Common myeloid progenitor, CD34-positive (primary cell): ENCODE results near the gene RAI14.

ENCODE experiments used
- CTCF ChIA-PET: fragments of 350-600 bp; sonication (Branson Sonifier 250); formaldehyde crosslinking; loops from one replicate; lab custom pipeline; 2021; ENCODE audit warnings: antibody characterized with exemption; lab: Charles Lee
- POLR2A ChIA-PET: fragments of 350-600 bp; sonication (Branson Sonifier 250); formaldehyde crosslinking; loops from one replicate; lab custom pipeline; 2021; ENCODE audit warnings: antibody characterized with exemption; lab: Charles Lee
- DNase-seq, 3 donors: peaks; one replicate each; pipeline versions ENCODE4 v3.0.0 to v3.0.0-alpha.2; 2013
- H3K27ac ChIP-seq, 2 experiments: 1 replicate in 1 of 2; 2 replicates in 1 of 2; pipeline ENCODE4 v1.7.0; 2013; ENCODE audit warnings: inconsistent platforms in 2 of 2, low read length in 2 of 2, mild to moderate bottlenecking in 2 of 2, low read depth in 1 of 2, moderate library complexity in 1 of 2; ENCODE audit not compliant: severe bottlenecking in 2 of 2, insufficient read depth in 1 of 2, poor library complexity in 1 of 2
- H3K27me3 ChIP-seq, 5 experiments: replicated peaks in 2 of 5; 1 replicate in 3 of 5; 2 replicates in 2 of 5; pipeline versions ENCODE4 v1.6.1 to v1.7.0; 2013; ENCODE audit warnings: low read length in 4 of 5, mild to moderate bottlenecking in 2 of 5, moderate library complexity in 2 of 5, inconsistent platforms in 1 of 5; ENCODE audit not compliant: insufficient read depth in 5 of 5, control insufficient read depth in 4 of 5
- H3K36me3 ChIP-seq, 4 experiments: 1 replicate in 2 of 4; 2 replicates in 2 of 4; pipeline versions ENCODE4 v1.6.1 to v1.7.0; 2013; ENCODE audit warnings: low read length in 3 of 4, control low read depth in 1 of 4, mild to moderate bottlenecking in 1 of 4; ENCODE audit not compliant: control insufficient read depth in 4 of 4, insufficient read depth in 4 of 4
- H3K4me1 ChIP-seq, 4 experiments: 1 replicate in 3 of 4; 2 replicates in 1 of 4; pipeline versions ENCODE4 v1.6.1 to v1.7.1; 2013; ENCODE audit warnings: low read length in 3 of 4, mild to moderate bottlenecking in 3 of 4, control low read depth in 1 of 4, inconsistent platforms in 1 of 4, moderate library complexity in 1 of 4; ENCODE audit not compliant: control insufficient read depth in 4 of 4, insufficient read depth in 4 of 4; ENCODE audit errors: control extremely low read depth in 1 of 4
- H3K4me3 ChIP-seq, 7 experiments: 1 replicate in 4 of 7; 2 replicates in 3 of 7; pipeline versions ENCODE4 v1.5.1 to v1.7.0; 2013; ENCODE audit warnings: mild to moderate bottlenecking in 7 of 7, low read length in 6 of 7, moderate library complexity in 6 of 7, inconsistent platforms in 2 of 7, low read depth in 2 of 7, control low read depth in 1 of 7; ENCODE audit not compliant: insufficient read depth in 4 of 7, control insufficient read depth in 1 of 7; ENCODE audit errors: extremely low read depth in 1 of 7
- H3K9me3 ChIP-seq, 5 experiments: 1 replicate in 4 of 5; 2 replicates in 1 of 5; pipeline versions ENCODE4 v1.6.1 to v1.7.1; 2013; ENCODE audit warnings: low read length in 4 of 5, mild to moderate bottlenecking in 2 of 5, inconsistent platforms in 1 of 5, low read depth in 1 of 5, moderate library complexity in 1 of 5; ENCODE audit not compliant: control insufficient read depth in 4 of 5, insufficient read depth in 2 of 5; ENCODE audit errors: control extremely low read depth in 1 of 5
- WGBS: methylation state at CpG from one replicate; pipeline ENCODE4 v1.1.5; 2013; ENCODE audit not compliant: insufficient coverage; 5-methylcytosine and 5-hydroxymethylcytosine counted together

RAI14 gene

GRCh38 chr5:34804913-34805312 is 148.8 kb downstream of the RAI14 start:
- ChIA-PET POLR2A (no interaction called here), CTCF (interaction anchor here (1.5 kb wide), 1 partner anchor 13 kb away, joined by 3 read pairs; no protein-coding TSS in a partner anchor)
- DNase-seq: no peak
- Histone ChIP-seq H3K36me3 (no peaks in the 10 kb centered on the region), H3K4me3 (no peak overlapping the region), H3K27me3 (no peaks in the 10 kb centered on the region), H3K4me1 (no peaks in the 10 kb centered on the region), H3K9me3 (no peaks in the 10 kb centered on the region), H3K27ac (no peak overlapping the region)
- 87% methylated on average over 4 of the region's 5 CpGs for WGBS

- Histone ChIP-seq H3K4me3 (no peak overlapping the region), H3K27ac (no peak overlapping the region), H3K36me3 (no peaks in the 10 kb centered on the region), H3K4me1 (no peaks in the 10 kb centered on the region), H3K27me3 (no peaks in the 10 kb centered on the region), H3K9me3 (no peaks in the 10 kb centered on the region)
- DNase-seq: no peak
- POLR2A ChIA-PET: no interaction called here
- CTCF ChIA-PET: interaction anchor here (1.1 to 1.5 kb wide), 2 partner anchors 15 to 92 kb away, joined by 3 to 4 read pairs; no protein-coding TSS in a partner anchor
- WGBS: 97% methylated on average over 6 of the region's 6 CpGs
Measured at GRCh38 chr5:34806532-34806931, 150.4 kb downstream of the RAI14 start.

- no peak overlapping the region for H3K4me3 ChIP-seq
- H3K27me3 ChIP-seq: no peaks in the 10 kb centered on the region
- DNase-seq: no peak
- ChIA-PET POLR2A (no interaction called here), CTCF (no interaction called here)
- H3K36me3 ChIP-seq: no peaks in the 10 kb centered on the region
- H3K27ac ChIP-seq: no peak overlapping the region
- WGBS: no CpG with 5 or more reads among the region's 1 CpG
- H3K4me1 ChIP-seq: no peaks in the 10 kb centered on the region
- H3K9me3 ChIP-seq: no peaks in the 10 kb centered on the region
Measured at GRCh38 chr5:34811706-34812105, 155.6 kb downstream of the RAI14 start.

GRCh38 chr5:34813509-34813908 is 157.4 kb downstream of the RAI14 start:
- Histone ChIP-seq H3K4me1 (no peaks in the 10 kb centered on the region), H3K27ac (no peak overlapping the region), H3K36me3 (no peaks in the 10 kb centered on the region), H3K4me3 (no peak overlapping the region), H3K27me3 (no peaks in the 10 kb centered on the region), H3K9me3 (no peaks in the 10 kb centered on the region)
- ChIA-PET POLR2A (no interaction called here), CTCF (no interaction called here)
- DNase-seq: no peak
- no CpG with 5 or more reads among the region's 3 CpGs for WGBS

GRCh38 chr5:34817558-34818351 is 161.6 kb downstream of the RAI14 start:
- H3K9me3 ChIP-seq: no peaks in the 10 kb centered on the region
- no peaks in the 10 kb centered on the region for H3K4me1 ChIP-seq
- ChIA-PET POLR2A (no interaction called here), CTCF (interaction anchor here (0.5 to 1.6 kb wide), 2 partner anchors 10 to 268 kb away, joined by 3 to 5 read pairs; no protein-coding TSS in a partner anchor)
- no peak for DNase-seq
- no peak overlapping the region for H3K27ac ChIP-seq
- 83% methylated on average over 1 of the region's 3 CpGs for WGBS
- no peaks in the 10 kb centered on the region for H3K36me3 ChIP-seq
- H3K4me3 ChIP-seq: no peak overlapping the region
- H3K27me3 ChIP-seq: no peaks in the 10 kb centered on the region

GRCh38 chr5:34818717-34819116 is 162.6 kb downstream of the RAI14 start:
- H3K27ac ChIP-seq: no peak overlapping the region
- ChIA-PET POLR2A (no interaction called here), CTCF (interaction anchor here (0.9 to 1.6 kb wide), 2 partner anchors 9 to 17 kb away, joined by 3 to 5 read pairs; no protein-coding TSS in a partner anchor)
- H3K27me3 ChIP-seq: no peaks in the 10 kb centered on the region
- H3K9me3 ChIP-seq: no peaks in the 10 kb centered on the region
- H3K36me3 ChIP-seq: peaks cover 0 to 2% (median 0%) of the 10 kb centered on the region in 4 experiments
- H3K4me1 ChIP-seq: no peaks in the 10 kb centered on the region
- DNase-seq: no peak
- no peak overlapping the region for H3K4me3 ChIP-seq
- 100% methylated on average over 1 of the region's 3 CpGs for WGBS

GRCh38 chr5:34820593-34820992 is 164.5 kb downstream of the RAI14 start:
- WGBS: 89% methylated on average over 1 of the region's 1 CpG
- no peak for DNase-seq
- ChIA-PET POLR2A (no interaction called here), CTCF (no interaction called here)
- Histone ChIP-seq H3K4me1 (no peaks in the 10 kb centered on the region), H3K36me3 (peaks cover 0 to 2% (median 0%) of the 10 kb centered on the region in 4 experiments), H3K27me3 (no peaks in the 10 kb centered on the region), H3K27ac (no peak overlapping the region), H3K4me3 (no peak overlapping the region), H3K9me3 (no peaks in the 10 kb centered on the region)
